Measurements from ENCODE around the gene FGD2.

Gene FGD2

DNA sequence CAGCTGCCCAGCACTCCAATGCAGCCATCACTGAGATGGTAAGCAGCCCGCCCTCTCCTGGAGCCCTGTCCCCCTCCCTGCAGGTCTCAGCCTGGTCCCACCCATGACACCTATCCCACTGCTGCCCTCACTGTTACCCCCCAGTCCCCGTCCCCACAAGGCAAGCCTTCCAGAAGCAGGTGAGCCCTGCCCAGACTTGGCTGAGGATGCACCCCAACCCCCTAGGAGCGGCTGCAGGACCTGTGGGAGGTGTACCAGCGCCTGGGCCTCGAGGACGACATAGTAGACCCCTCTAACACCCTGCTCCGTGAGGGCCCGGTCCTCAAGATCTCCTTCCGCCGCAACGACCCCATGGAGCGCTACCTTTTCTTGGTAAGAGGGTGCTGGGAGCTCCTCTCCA, 9.2 kb downstream of the FGD2 start:
- no peak for TF ChIP-seq GABPA (IDR thresholded peaks at IDR 0.05; ENCODE audit: low read depth)

DNA sequence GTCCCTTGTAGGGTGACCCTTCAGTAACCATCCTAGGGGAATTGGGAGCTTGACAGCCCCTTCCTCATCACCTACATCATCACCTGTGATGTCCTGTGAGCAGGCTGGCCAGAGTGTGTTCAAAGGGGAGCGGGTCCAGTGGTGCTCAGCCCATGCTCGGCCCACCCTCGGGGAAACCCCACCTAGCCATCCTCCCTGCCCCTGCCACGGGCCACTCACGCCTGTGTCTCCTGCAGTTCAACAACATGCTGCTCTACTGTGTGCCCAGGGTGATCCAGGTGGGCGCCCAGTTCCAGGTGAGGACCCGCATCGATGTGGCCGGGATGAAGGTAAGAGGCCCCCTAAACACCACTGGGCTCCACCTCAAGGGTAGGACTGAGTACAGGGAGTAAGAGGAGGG, 10.1 kb downstream of the FGD2 start:
- Histone ChIP-seq H3K27ac (replicated peaks) (no peak overlapping the region), H3K4me3 (replicated peaks; ENCODE audit: insufficient read depth, low read length) (no peak overlapping the region), H3K27me3 (ENCODE audit: insufficient read depth, poor library complexity, severe bottlenecking) (no peaks in the 10 kb centered on the region)
- TF ChIP-seq, protein P1, sequence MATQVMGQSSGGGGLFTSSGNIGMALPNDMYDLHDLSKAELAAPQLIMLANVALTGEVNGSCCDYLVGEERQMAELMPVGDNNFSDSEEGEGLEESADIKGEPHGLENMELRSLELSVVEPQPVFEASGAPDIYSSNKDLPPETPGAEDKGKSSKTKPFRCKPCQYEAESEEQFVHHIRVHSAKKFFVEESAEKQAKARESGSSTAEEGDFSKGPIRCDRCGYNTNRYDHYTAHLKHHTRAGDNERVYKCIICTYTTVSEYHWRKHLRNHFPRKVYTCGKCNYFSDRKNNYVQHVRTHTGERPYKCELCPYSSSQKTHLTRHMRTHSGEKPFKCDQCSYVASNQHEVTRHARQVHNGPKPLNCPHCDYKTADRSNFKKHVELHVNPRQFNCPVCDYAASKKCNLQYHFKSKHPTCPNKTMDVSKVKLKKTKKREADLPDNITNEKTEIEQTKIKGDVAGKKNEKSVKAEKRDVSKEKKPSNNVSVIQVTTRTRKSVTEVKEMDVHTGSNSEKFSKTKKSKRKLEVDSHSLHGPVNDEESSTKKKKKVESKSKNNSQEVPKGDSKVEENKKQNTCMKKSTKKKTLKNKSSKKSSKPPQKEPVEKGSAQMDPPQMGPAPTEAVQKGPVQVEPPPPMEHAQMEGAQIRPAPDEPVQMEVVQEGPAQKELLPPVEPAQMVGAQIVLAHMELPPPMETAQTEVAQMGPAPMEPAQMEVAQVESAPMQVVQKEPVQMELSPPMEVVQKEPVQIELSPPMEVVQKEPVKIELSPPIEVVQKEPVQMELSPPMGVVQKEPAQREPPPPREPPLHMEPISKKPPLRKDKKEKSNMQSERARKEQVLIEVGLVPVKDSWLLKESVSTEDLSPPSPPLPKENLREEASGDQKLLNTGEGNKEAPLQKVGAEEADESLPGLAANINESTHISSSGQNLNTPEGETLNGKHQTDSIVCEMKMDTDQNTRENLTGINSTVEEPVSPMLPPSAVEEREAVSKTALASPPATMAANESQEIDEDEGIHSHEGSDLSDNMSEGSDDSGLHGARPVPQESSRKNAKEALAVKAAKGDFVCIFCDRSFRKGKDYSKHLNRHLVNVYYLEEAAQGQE (IDR thresholded peaks at IDR 0.05; ENCODE audit: insufficient replicate concordance, low read depth), result no peak
- TF ChIP-seq SPI1 (IDR thresholded peaks at IDR 0.05; ENCODE audit: borderline replicate concordance, low read depth), result no peak
- no peak for TF ChIP-seq GABPA (IDR thresholded peaks at IDR 0.05; ENCODE audit: low read depth)
- TF ChIP-seq, protein P2, sequence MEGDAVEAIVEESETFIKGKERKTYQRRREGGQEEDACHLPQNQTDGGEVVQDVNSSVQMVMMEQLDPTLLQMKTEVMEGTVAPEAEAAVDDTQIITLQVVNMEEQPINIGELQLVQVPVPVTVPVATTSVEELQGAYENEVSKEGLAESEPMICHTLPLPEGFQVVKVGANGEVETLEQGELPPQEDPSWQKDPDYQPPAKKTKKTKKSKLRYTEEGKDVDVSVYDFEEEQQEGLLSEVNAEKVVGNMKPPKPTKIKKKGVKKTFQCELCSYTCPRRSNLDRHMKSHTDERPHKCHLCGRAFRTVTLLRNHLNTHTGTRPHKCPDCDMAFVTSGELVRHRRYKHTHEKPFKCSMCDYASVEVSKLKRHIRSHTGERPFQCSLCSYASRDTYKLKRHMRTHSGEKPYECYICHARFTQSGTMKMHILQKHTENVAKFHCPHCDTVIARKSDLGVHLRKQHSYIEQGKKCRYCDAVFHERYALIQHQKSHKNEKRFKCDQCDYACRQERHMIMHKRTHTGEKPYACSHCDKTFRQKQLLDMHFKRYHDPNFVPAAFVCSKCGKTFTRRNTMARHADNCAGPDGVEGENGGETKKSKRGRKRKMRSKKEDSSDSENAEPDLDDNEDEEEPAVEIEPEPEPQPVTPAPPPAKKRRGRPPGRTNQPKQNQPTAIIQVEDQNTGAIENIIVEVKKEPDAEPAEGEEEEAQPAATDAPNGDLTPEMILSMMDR (IDR thresholded peaks at IDR 0.05; ENCODE audit: insufficient read depth, low read length), result no peak
- no peak for TF ChIP-seq POLR2AphosphoS5 (IDR thresholded peaks at IDR 0.05; ENCODE audit: low read depth)
- DNase-seq (ENCODE audit: low read depth in 1 of 2, low spot score in 1 of 2), result no peak

More for the DNA sequence above, 9.2 kb downstream of the FGD2 start:
- Histone ChIP-seq H3K27me3 (ENCODE audit: insufficient read depth, poor library complexity, severe bottlenecking) (no peaks in the 10 kb centered on the region), H3K27ac (replicated peaks) (no peak overlapping the region), H3K4me3 (replicated peaks; ENCODE audit: insufficient read depth, low read length) (no peak overlapping the region)
- DNase-seq (ENCODE audit: low read depth in 1 of 2, low spot score in 1 of 2), result no peak

DNA sequence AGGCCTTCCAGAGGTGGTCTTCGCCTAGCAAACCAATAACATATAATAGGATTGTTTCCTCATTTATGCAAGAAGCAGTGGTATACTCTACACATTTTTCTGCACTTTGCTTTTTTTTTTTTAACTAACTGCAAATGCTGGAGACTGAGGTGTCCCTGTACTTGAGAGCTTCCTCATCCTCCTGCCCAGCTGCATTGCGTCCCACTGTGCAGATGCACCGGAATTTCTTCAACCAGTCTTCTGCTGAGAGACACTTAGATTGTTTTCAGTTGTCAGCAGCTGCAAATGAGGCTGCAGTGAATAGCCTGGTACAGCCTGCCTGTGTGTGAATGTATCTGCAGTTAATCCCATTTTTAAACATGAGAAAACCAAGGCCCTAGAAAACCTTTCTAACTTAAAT, 11.5 kb downstream of the FGD2 start:
- Histone ChIP-seq H3K27ac (replicated peaks) (no peak overlapping the region), H3K4me3 (replicated peaks; ENCODE audit: insufficient read depth, low read length) (no peak overlapping the region), H3K27me3 (ENCODE audit: insufficient read depth, poor library complexity, severe bottlenecking) (no peaks in the 10 kb centered on the region)
- DNase-seq (ENCODE audit: low read depth in 1 of 2, low spot score in 1 of 2), result peak in 1 of 2 experiments; percentile 69
- TF ChIP-seq GABPA (IDR thresholded peaks at IDR 0.05; ENCODE audit: low read depth) (no peak), SPI1 (IDR thresholded peaks at IDR 0.05; ENCODE audit: borderline replicate concordance, low read depth) (no peak), POLR2AphosphoS5 (IDR thresholded peaks at IDR 0.05; ENCODE audit: low read depth) (no peak)
- TF ChIP-seq, protein P1 (IDR thresholded peaks at IDR 0.05; ENCODE audit: insufficient replicate concordance, low read depth), result no peak
- TF ChIP-seq, protein P2 (IDR thresholded peaks at IDR 0.05; ENCODE audit: insufficient read depth, low read length), result no peak

DNA sequence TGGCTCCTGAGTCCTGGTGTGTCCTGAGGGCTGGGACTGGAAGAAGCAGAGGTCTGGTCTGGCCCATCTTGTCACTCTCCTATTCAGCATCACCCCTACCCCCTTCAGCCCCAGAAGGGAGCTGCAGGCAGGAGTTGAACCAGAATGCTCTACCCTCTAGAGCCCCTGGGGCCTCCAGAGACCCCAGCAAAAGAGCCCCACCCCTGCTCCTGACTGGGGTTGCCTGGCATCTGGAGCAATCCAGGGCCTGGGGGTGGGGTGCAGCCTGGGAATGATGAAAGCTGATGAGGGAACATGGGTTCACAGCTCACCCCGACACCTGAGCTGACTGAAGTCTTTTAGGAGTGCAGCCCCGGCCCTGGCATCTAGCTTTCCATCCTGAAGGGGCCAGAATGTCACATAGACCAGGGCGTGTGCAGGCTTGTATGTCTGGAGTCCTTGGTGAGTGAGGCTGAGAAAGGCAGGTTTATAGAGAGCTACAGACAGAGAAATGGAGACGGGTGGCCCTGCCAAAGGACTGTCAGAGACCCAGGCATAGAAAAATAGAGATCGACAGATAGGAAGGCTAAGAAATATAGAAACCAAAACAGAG, 12.2 kb downstream of the FGD2 start:
- no peak overlapping the region for H3K4me3 ChIP-seq (replicated peaks; ENCODE audit: insufficient read depth, low read length)
- H3K27ac ChIP-seq (replicated peaks), result no peak overlapping the region
- no peaks in the 10 kb centered on the region for H3K27me3 ChIP-seq (ENCODE audit: insufficient read depth, poor library complexity, severe bottlenecking)
- DNase-seq (ENCODE audit: low read depth in 1 of 2, low spot score in 1 of 2), result no peak
- TF ChIP-seq SPI1 (IDR thresholded peaks at IDR 0.05; ENCODE audit: borderline replicate concordance, low read depth), result no peak
- TF ChIP-seq, protein P1 (IDR thresholded peaks at IDR 0.05; ENCODE audit: insufficient replicate concordance, low read depth), result no peak
- no peak for TF ChIP-seq GABPA (IDR thresholded peaks at IDR 0.05; ENCODE audit: low read depth)
- TF ChIP-seq, protein P2 (IDR thresholded peaks at IDR 0.05; ENCODE audit: insufficient read depth, low read length), result no peak
- no peak for TF ChIP-seq POLR2AphosphoS5 (IDR thresholded peaks at IDR 0.05; ENCODE audit: low read depth)
